IMR-90 (cell line): ENCODE results near the gene IL5RA. TPM values are rescaled to one million over a fixed set of nuclear protein-coding genes. Genes with fewer than 3 reads are reported as not detected.

Experiments used
- ATAC-seq: fragments of 200-7000 bp; cut with Tn5 transposase; 2 replicates; pipeline ENCODE4 v1.9.1; 2020; ENCODE audit warnings: low read depth, mild to moderate bottlenecking, moderate library complexity
- BruUV-seq: library from RNA; stranded (reverse); fragments of 400-500 nt; replicated peaks from 2 replicates; lab custom pipeline; 2021; lab: Mats Ljungman, UMichigan
- CTCF ChIA-PET: fragments of 300-600 bp; formaldehyde crosslinking; extraction: SDS; loops from one replicate; lab custom pipeline; 2021; ENCODE audit warnings: antibody characterized with exemption; lab: Yijun Ruan, JAX
- POLR2A ChIA-PET: fragments of 300-600 bp; sonication (Branson Sonifier 250); formaldehyde crosslinking; loops from one replicate; lab custom pipeline; 2022; ENCODE audit warnings: antibody characterized with exemption; ENCODE audit not compliant: unreplicated experiment; lab: Charles Lee
- DNase-seq: peaks from one replicate; pipeline ENCODE4 v3.0.0; 2013
- H2AFZ ChIP-seq: replicated peaks from 2 replicates; pipeline ENCODE3; 2013; ENCODE audit warnings: low read length, mild to moderate bottlenecking; ENCODE audit not compliant: poor library complexity
- H2AK5ac ChIP-seq: 2 replicates; pipeline ENCODE4 v1.6.1; 2013; ENCODE audit warnings: low read depth, low read length, inconsistent platforms
- H2AK9ac ChIP-seq: replicated peaks from 2 replicates; pipeline ENCODE3; 2013; ENCODE audit warnings: mild to moderate bottlenecking, low read depth, low read length, moderate library complexity; ENCODE audit not compliant: poor library complexity
- H2BK120ac ChIP-seq: 2 replicates; pipeline ENCODE4 v1.6.1; 2013; ENCODE audit warnings: low read depth, low read length, inconsistent platforms
- H2BK15ac ChIP-seq: 3 replicates; pipeline ENCODE4 v1.6.1; 2013; ENCODE audit warnings: low read depth, low read length, inconsistent platforms
- H2BK20ac ChIP-seq: 2 replicates; pipeline ENCODE4 v1.6.1; 2013; ENCODE audit warnings: low read depth, mild to moderate bottlenecking, inconsistent platforms, low read length, moderate library complexity
- H2BK5ac ChIP-seq: 2 replicates; pipeline ENCODE4 v1.6.1; 2013; ENCODE audit warnings: mild to moderate bottlenecking, low read depth, low read length, inconsistent platforms; ENCODE audit not compliant: poor library complexity, severe bottlenecking
- H3K14ac ChIP-seq: replicated peaks from 2 replicates; pipeline ENCODE4 v1.6.1; 2013; ENCODE audit warnings: low read depth, low read length, inconsistent platforms
- H3K18ac ChIP-seq: 2 replicates; pipeline ENCODE4 v1.6.1; 2013; ENCODE audit warnings: low read depth, low read length, control low read depth
- H3K23ac ChIP-seq: 2 replicates; pipeline ENCODE4 v1.6.1; 2013; ENCODE audit warnings: low read depth, low read length, inconsistent platforms
- H3K27ac ChIP-seq: 2 replicates; pipeline ENCODE4 v1.5.1; 2013; ENCODE audit warnings: mild to moderate bottlenecking, control low read depth, low read length; ENCODE audit not compliant: insufficient read depth
- H3K27me3 ChIP-seq: 2 replicates; pipeline ENCODE4 v1.6.1; 2013; ENCODE audit warnings: low read length; ENCODE audit not compliant: control insufficient read depth, insufficient read depth
- H3K36me3 ChIP-seq: 2 replicates; pipeline ENCODE4 v1.6.1; 2013; ENCODE audit warnings: low read length, mixed read lengths; ENCODE audit not compliant: control insufficient read depth, insufficient read depth
- H3K4ac ChIP-seq: 2 replicates; pipeline ENCODE4 v1.6.1; 2013; ENCODE audit warnings: low read depth, low read length, inconsistent platforms
- H3K4me1 ChIP-seq: 2 replicates; pipeline ENCODE4 v1.6.1; 2013; ENCODE audit warnings: low read length, mixed read lengths; ENCODE audit not compliant: control insufficient read depth, insufficient read depth
- H3K4me2 ChIP-seq: 2 replicates; pipeline ENCODE4 v1.6.1; 2013; ENCODE audit warnings: low read depth, mild to moderate bottlenecking, control low read depth, low read length, moderate library complexity
- H3K4me3 ChIP-seq: 2 replicates; pipeline ENCODE4 v1.5.1; 2013; ENCODE audit warnings: low read depth, mild to moderate bottlenecking, control low read depth, low read length, moderate library complexity; ENCODE audit not compliant: insufficient read depth
- H3K56ac ChIP-seq: 2 replicates; pipeline ENCODE4 v1.6.1; 2013; ENCODE audit warnings: low read length, inconsistent platforms; ENCODE audit not compliant: insufficient read depth; ENCODE audit errors: extremely low read depth
- H3K79me1 ChIP-seq, 2 experiments: 2 replicates each; pipeline ENCODE4 v1.6.1; 2013; ENCODE audit warnings: low read length in 2 of 2, inconsistent platforms in 1 of 2, low read depth in 1 of 2
- H3K9ac ChIP-seq: 2 replicates; pipeline ENCODE4 v1.6.1; 2013; ENCODE audit warnings: low read depth, low read length, control low read depth
- H3K9me1 ChIP-seq: 2 replicates; pipeline ENCODE4 v1.6.1; 2013; ENCODE audit warnings: low read length, inconsistent platforms; ENCODE audit not compliant: insufficient read depth
- H3K9me3 ChIP-seq: 2 replicates; pipeline ENCODE4 v1.6.1; 2013; ENCODE audit warnings: low read length; ENCODE audit not compliant: control insufficient read depth, insufficient read depth
- H4K20me1 ChIP-seq: 2 replicates; pipeline ENCODE4 v1.6.1; 2013; ENCODE audit warnings: low read length, inconsistent platforms; ENCODE audit not compliant: insufficient read depth
- H4K5ac ChIP-seq: 2 replicates; pipeline ENCODE4 v1.6.1; 2013; ENCODE audit warnings: mild to moderate bottlenecking, low read depth, low read length, control low read depth
- H4K8ac ChIP-seq, 2 experiments: 2 replicates each; pipeline ENCODE4 v1.6.1; 2013; ENCODE audit warnings: low read depth in 2 of 2, low read length in 2 of 2, control low read depth in 1 of 2, inconsistent platforms in 1 of 2
- H4K91ac ChIP-seq: 2 replicates; pipeline ENCODE4 v1.6.1; 2013; ENCODE audit warnings: low read depth, low read length, inconsistent platforms; ENCODE audit not compliant: insufficient read depth
- CEBPB ChIP-seq: IDR thresholded peaks from 2 replicates; pipeline ENCODE4 v1.6.1; 2012; ENCODE audit warnings: low read depth, low read length, improper control_type of control experiment
- ELK1 ChIP-seq: fragments of 150-350 bp; IDR thresholded peaks from 2 replicates; pipeline ENCODE4 v1.6.1; 2016; ENCODE audit warnings: low read depth, mild to moderate bottlenecking, low read length, moderate library complexity, borderline replicate concordance
- RFX5 ChIP-seq: IDR thresholded peaks from 2 replicates; pipeline ENCODE4 v1.8.0; 2012; ENCODE audit warnings: low read depth, mild to moderate bottlenecking, low read length, moderate library complexity
- WGBS, 2 experiments: methylation state at CpG; one replicate each; pipeline versions ENCODE4 v1.1.5 to v1.1.7; 2013; ENCODE audit warnings: missing lambda C conversion rate in 2 of 2; ENCODE audit not compliant: insufficient read length in 1 of 2; ENCODE audit errors: extremely low coverage in 2 of 2; 5-methylcytosine and 5-hydroxymethylcytosine counted together
- dilution Hi-C: fragments of 300-500 bp; cut with HindIII; formaldehyde crosslinking; loops from one replicate; pipeline ENCODE4 v1.14.3; 2018; ENCODE audit warnings: low sequenced_read_pairs; ENCODE audit not compliant: unreplicated experiment
- in situ Hi-C: fragments of 300-500 bp; cut with MboI; formaldehyde crosslinking; loops from 3 replicates; pipeline ENCODE4 v1.14.3; 2019; ENCODE audit warnings: low sequenced_read_pairs, inconsistent platforms, mixed read lengths
- intact Hi-C: fragments of 100-400 bp; cut with micrococcal nuclease; formaldehyde crosslinking; loops from 2 replicates; pipeline ENCODE4 v1.10.0; 2022
- polyA plus RNA-seq, 3 experiments: library from polyadenylated mRNA; depleted of rRNA; stranded (reverse); fragments of >200 nt; gene quantifications; 2 replicates each; pipeline ENCODE4 v1.2.3, GENCODE V29; 2012; ENCODE audit warnings: low replicate concordance in 1 of 3
- total RNA-seq: library from RNA; depleted of rRNA; stranded (reverse); fragments of >200 nt; gene quantifications from 2 replicates; pipeline ENCODE4 v1.2.3, GENCODE V29; 2012

Gene IL5RA
- total and polyA plus RNA-seq, 2 of the 4 experiments (the other 2 are of a cell fraction) = not detected

DNA sequence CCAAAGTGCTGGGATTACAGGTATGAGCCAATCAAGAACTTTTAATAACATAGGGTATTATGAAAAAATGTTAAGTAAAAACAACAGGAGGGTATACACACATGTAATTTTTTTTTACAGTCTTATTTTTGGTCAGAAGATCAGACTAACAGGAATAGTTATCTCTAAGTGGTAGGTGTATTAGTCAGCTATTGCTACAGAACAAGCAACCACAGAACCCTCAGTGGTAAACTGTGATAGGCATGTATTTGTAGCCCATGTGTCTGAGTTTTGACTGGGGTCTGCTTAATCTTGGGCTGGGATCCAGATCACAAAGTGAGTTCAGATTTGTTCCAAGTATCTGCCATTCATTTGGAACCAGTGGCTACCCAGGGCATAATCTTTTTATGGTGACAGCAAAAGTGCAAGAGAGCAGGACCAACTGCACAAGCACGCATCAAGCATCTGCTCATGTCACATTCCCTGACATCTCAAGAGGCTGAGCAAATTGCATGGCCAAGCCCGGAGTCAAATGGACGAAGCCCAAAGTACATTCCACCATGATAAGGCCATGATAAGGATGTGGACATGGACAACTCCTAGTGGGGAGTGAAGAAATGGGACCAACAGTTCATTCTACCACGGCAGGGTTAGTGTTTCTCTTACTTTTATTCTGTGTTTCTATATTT, 3.0 kb upstream of the IL5RA start (continued):
- TF ChIP-seq RFX5 = no peak
- TF ChIP-seq ELK1 = no peak

- WGBS, 2 experiments = 67% methylated on average over 1 of the region's 7 CpGs; no CpG with 5 or more reads in 1 of the 2 experiments
- no TSS peak for BruUV-seq
- DNase-seq (no peak), ATAC-seq (no peak)
- Histone ChIP-seq H2AFZ (no peak overlapping the region), H3K27ac (no peak overlapping the region), H3K4me2 (no peak overlapping the region), H3K4me3 (no peak overlapping the region), H4K8ac (no peak overlapping the region), H3K9me3 (no peaks in the 10 kb centered on the region), H3K4me1 (no peaks in the 10 kb centered on the region), H2BK5ac (no peak overlapping the region), H3K36me3 (no peaks in the 10 kb centered on the region), H4K91ac (no peak overlapping the region), H3K27me3 (no peaks in the 10 kb centered on the region), H2BK20ac (no peak overlapping the region), H2AK9ac (no peak overlapping the region), H3K56ac (no peak overlapping the region), H4K5ac (no peak overlapping the region), H3K14ac (no peak overlapping the region), H3K9ac (no peak overlapping the region), H4K20me1 (no peaks in the 10 kb centered on the region), H3K18ac (no peak overlapping the region), H2BK15ac (no peak overlapping the region), H2AK5ac (no peak overlapping the region), H3K23ac (no peak overlapping the region), H2BK120ac (no peak overlapping the region), H3K4ac (no peak overlapping the region), H3K79me1 (no peaks in the 10 kb centered on the region), H3K9me1 (no peaks in the 10 kb centered on the region)
- ChIA-PET POLR2A (no interaction called here), CTCF (no interaction called here)
- no peak for TF ChIP-seq CEBPB
- intact Hi-C loops (no loop called here), dilution Hi-C loops (no loop called here), in situ Hi-C loops (no loop called here)
Observed at GRCh38 chr3:3110749-3111361, 681 bp upstream of the IL5RA start.
